BJ (cell line): Measurements from ENCODE around the gene HEATR3. TPM values are rescaled to one million over a fixed set of nuclear protein-coding genes. Genes with fewer than 3 reads are reported as not detected.

Source experiments
- CTCF ChIA-PET: fragments of 350-600 bp; formaldehyde crosslinking; extraction: SDS; loops from one replicate; lab custom pipeline; 2021; ENCODE audit warnings: antibody characterized with exemption, inconsistent platforms; lab: Yijun Ruan, JAX
- POLR2A ChIA-PET: fragments of 300-600 bp; sonication (Branson Sonifier 250); formaldehyde crosslinking; extraction: SDS; loops from one replicate; lab custom pipeline; 2021; ENCODE audit warnings: antibody characterized with exemption; lab: Charles Lee
- DNase-seq: peaks from one replicate; pipeline ENCODE4 v3.0.0-alpha.2; 2011; ENCODE audit warnings: low read depth
- H3K27me3 ChIP-seq: 2 replicates; pipeline ENCODE4 v1.6.0; 2011; ENCODE audit warnings: low read length; ENCODE audit not compliant: control insufficient read depth, insufficient read depth
- H3K36me3 ChIP-seq: 2 replicates; pipeline ENCODE4 v1.5.1; 2011; ENCODE audit warnings: low read length; ENCODE audit not compliant: control insufficient read depth, insufficient read depth
- H3K4me3 ChIP-seq: 2 replicates; pipeline ENCODE4 v1.5.1; 2011; ENCODE audit warnings: low read depth, mild to moderate bottlenecking, control low read depth, low read length
- polyA plus RNA-seq: library from polyadenylated mRNA; depleted of rRNA; stranded (reverse); fragments of >200 nt; gene quantifications from 2 replicates; pipeline ENCODE4 v1.2.3, GENCODE V29; 2011
- TF ChIP-seq, protein P1 (sequence below): IDR thresholded peaks from 2 replicates; pipeline ENCODE4 v1.5.1; 2011; ENCODE audit warnings: low read depth, mild to moderate bottlenecking, control low read depth, inconsistent platforms, low read length, moderate library complexity; ENCODE audit not compliant: insufficient read depth

The HEATR3 gene
- polyA plus RNA-seq, 1 experiment, result 13.0 TPM

DNA sequence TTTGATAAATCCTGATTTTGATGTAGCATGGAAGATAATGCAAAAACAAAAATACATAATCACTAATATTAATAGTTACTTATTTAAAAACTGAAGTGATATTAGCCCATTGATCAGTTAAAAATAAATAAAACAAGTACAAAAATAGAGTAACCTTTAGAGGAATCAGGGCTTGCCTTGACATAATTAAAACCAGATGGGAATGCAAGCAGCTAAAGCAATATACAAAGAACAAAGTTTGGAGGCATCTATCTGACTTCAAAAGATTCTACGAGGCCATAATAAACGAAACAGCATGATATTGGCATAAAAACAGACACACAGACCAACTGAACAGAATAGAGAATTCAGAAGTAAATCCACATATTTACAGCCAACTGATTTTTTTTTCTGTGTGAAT, 15.0 kb upstream of the HEATR3 start:
- no peak overlapping the region for H3K4me3 ChIP-seq
- ChIA-PET POLR2A (no interaction called here), CTCF (no interaction called here)
- no peak for DNase-seq
- TF ChIP-seq, protein P1, sequence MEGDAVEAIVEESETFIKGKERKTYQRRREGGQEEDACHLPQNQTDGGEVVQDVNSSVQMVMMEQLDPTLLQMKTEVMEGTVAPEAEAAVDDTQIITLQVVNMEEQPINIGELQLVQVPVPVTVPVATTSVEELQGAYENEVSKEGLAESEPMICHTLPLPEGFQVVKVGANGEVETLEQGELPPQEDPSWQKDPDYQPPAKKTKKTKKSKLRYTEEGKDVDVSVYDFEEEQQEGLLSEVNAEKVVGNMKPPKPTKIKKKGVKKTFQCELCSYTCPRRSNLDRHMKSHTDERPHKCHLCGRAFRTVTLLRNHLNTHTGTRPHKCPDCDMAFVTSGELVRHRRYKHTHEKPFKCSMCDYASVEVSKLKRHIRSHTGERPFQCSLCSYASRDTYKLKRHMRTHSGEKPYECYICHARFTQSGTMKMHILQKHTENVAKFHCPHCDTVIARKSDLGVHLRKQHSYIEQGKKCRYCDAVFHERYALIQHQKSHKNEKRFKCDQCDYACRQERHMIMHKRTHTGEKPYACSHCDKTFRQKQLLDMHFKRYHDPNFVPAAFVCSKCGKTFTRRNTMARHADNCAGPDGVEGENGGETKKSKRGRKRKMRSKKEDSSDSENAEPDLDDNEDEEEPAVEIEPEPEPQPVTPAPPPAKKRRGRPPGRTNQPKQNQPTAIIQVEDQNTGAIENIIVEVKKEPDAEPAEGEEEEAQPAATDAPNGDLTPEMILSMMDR, result no peak
- H3K27me3 ChIP-seq, result no peaks in the 10 kb centered on the region
- no peaks in the 10 kb centered on the region for H3K36me3 ChIP-seq

DNA sequence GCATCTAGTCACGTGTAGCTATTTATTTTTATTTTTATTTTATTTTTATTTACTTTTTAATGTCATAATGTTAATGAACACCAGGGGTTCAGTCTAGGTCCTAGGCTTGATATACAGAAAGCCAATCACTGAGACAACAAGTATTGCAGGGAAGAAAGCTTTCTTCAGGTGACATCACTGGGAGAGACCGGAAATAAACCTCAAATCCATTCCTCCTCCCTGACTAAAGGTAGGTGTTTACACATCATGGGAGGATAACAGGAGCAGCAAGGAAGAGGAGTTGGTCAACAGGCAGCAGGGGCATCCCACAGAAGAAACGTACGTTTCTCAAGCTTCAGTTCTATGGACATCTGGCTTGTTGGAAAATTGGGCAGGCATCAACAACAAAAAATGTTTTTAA, 9.5 kb upstream of the HEATR3 start:
- Histone ChIP-seq H3K36me3 (no peaks in the 10 kb centered on the region), H3K4me3 (no peak overlapping the region), H3K27me3 (no peaks in the 10 kb centered on the region)
- TF ChIP-seq, protein P1, result no peak
- POLR2A ChIA-PET, result no interaction called here
- DNase-seq, result no peak
- CTCF ChIA-PET, result no interaction called here

DNA sequence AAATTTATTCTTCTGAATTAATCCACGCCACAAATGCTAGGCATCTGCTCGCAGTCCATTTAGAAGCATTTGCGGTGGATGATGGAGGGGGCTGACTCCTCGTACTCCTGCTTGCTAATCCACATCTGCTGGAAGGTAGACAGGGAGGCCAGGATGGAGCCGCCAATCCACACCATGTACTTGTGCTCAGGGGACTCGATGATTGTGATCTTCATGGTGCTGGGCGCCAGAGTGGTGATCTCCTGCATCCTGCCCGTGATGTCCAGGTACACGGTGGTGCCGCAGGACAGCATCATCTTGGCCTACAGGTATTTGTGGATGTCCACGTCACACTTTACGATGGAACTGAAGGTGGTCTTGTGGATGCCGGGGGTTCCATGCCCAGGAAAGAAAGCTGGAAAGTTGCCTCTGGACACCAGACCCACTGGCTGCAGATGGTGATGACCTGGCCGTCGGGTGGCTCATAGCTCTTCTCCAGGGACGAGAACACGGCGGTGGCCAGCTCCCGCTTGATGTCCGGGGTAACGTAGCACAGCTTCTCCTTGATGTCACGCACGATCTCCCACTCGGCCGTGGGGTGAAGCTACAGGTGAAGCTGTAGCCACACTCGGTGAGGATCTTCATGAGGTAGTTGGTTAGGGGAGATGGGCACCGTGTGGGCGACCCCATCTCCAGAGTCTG, 7.5 kb upstream of the HEATR3 start:
- DNase-seq, result no peak
- CTCF ChIA-PET, result interaction anchor here (1.0 to 2.7 kb wide), 2 partner anchors 17 to 33 kb away, joined by 3 to 12 read pairs; partner anchors contain the start of gene CNEP1R1
- POLR2A ChIA-PET, result no interaction called here
- Histone ChIP-seq H3K4me3 (no peak overlapping the region), H3K36me3 (no peaks in the 10 kb centered on the region), H3K27me3 (no peaks in the 10 kb centered on the region)
- TF ChIP-seq, protein P1, result no peak

DNA sequence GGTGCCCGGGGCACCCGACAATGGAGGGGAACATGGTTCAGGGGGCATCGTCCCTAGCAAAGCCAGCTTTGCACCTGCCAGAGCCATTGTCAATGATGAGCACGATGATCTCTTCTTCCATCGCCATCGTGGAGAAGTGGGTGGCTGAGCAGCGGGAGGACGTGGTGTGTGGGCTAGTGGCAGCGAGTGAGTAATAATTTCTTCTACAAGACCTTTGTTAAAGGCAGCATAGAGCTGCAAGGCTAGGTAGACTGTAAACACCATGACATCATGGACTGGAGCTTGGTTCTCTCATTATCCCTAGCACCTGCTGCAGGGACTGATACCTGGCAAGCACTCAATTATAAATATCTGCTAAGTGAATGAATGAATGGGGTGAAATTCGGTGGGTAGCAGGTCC, 6.7 kb upstream of the HEATR3 start:
- Histone ChIP-seq H3K27me3 (no peaks in the 10 kb centered on the region), H3K4me3 (no peak overlapping the region), H3K36me3 (no peaks in the 10 kb centered on the region)
- ChIA-PET POLR2A (no interaction called here), CTCF (interaction anchor here (1.0 to 2.7 kb wide), 2 partner anchors 18 to 34 kb away, joined by 3 to 12 read pairs; partner anchors contain the start of gene CNEP1R1)
- DNase-seq, result no peak
- TF ChIP-seq, protein P1, result no peak

- no peak overlapping the region for H3K4me3 ChIP-seq
- H3K27me3 ChIP-seq, result no peaks in the 10 kb centered on the region
- TF ChIP-seq, protein P1, result no peak
- no peaks in the 10 kb centered on the region for H3K36me3 ChIP-seq
- ChIA-PET POLR2A (no interaction called here), CTCF (interaction anchor here (1.8 to 2.7 kb wide), 2 partner anchors 21 to 35 kb away, joined by 5 to 12 read pairs; partner anchors contain the start of gene CNEP1R1)
- DNase-seq, result no peak
Measured at GRCh38 chr16:50059669-50060068, 6.1 kb upstream of the HEATR3 start.
